H9 (cell line): ENCODE results near the gene ARSG. TPM values are rescaled to one million over a fixed set of nuclear protein-coding genes. Genes with fewer than 3 reads are reported as not detected.

Experiments used
- DNase-seq: peaks from one replicate; pipeline ENCODE4 v3.0.0-alpha.2; 2017
- H2AFZ ChIP-seq: one replicate; pipeline ENCODE4 v1.6.1; 2013; ENCODE audit warnings: mild to moderate bottlenecking, low read length, control low read depth, moderate library complexity
- H2AK5ac ChIP-seq: 2 replicates; pipeline ENCODE4 v1.6.1; 2013; ENCODE audit warnings: low read length, control low read depth, mixed read lengths; ENCODE audit not compliant: insufficient read length
- H2BK120ac ChIP-seq: one replicate; pipeline ENCODE4 v1.6.1; 2013; ENCODE audit warnings: low read depth, mild to moderate bottlenecking, low read length, control low read depth, inconsistent platforms; ENCODE audit not compliant: poor library complexity, severe bottlenecking
- H2BK12ac ChIP-seq: 2 replicates; pipeline ENCODE4 v1.6.1; 2013; ENCODE audit warnings: low read length, control low read depth, mixed read lengths, low read depth; ENCODE audit not compliant: insufficient read length
- H2BK15ac ChIP-seq: 2 replicates; pipeline ENCODE4 v1.6.1; 2013; ENCODE audit warnings: low read depth, low read length, control low read depth
- H2BK20ac ChIP-seq: one replicate; pipeline ENCODE4 v1.6.1; 2013; ENCODE audit warnings: low read depth, mild to moderate bottlenecking, low read length, control low read depth, inconsistent platforms; ENCODE audit not compliant: poor library complexity, severe bottlenecking
- H2BK5ac ChIP-seq: 2 replicates; pipeline ENCODE4 v1.6.1; 2013; ENCODE audit warnings: low read length, control low read depth, mixed read lengths; ENCODE audit not compliant: insufficient read length
- H3K14ac ChIP-seq: 2 replicates; pipeline ENCODE4 v1.6.1; 2013; ENCODE audit warnings: low read length, control low read depth; ENCODE audit not compliant: insufficient read depth
- H3K18ac ChIP-seq: 2 replicates; pipeline ENCODE4 v1.6.1; 2013; ENCODE audit warnings: low read depth, mild to moderate bottlenecking, mixed read lengths, low read length, control low read depth; ENCODE audit not compliant: insufficient read length
- H3K23ac ChIP-seq: 2 replicates; pipeline ENCODE4 v1.6.1; 2013; ENCODE audit warnings: low read length, control low read depth, mixed read lengths, low read depth; ENCODE audit not compliant: insufficient read length
- H3K23me2 ChIP-seq: 2 replicates; pipeline ENCODE4 v1.6.1; 2013; ENCODE audit warnings: low read depth, mild to moderate bottlenecking, mixed read lengths, low read length, control low read depth; ENCODE audit not compliant: insufficient read length, poor library complexity, severe bottlenecking
- H3K27ac ChIP-seq: 2 replicates; pipeline ENCODE4 v1.5.1; 2013; ENCODE audit warnings: low read length, control low read depth, mixed read lengths, low read depth; ENCODE audit not compliant: insufficient read length
- H3K27me3 ChIP-seq: 2 replicates; pipeline ENCODE4 v1.6.1; 2013; ENCODE audit warnings: low read length, control low read depth, inconsistent platforms; ENCODE audit not compliant: insufficient read depth
- H3K4ac ChIP-seq: 2 replicates; pipeline ENCODE4 v1.6.1; 2013; ENCODE audit warnings: low read depth, mild to moderate bottlenecking, control low read depth, inconsistent platforms, low read length, moderate library complexity
- H3K4me1 ChIP-seq: 2 replicates; pipeline ENCODE4 v1.6.1; 2013; ENCODE audit warnings: low read length, control low read depth, inconsistent platforms; ENCODE audit not compliant: insufficient read depth
- H3K4me2 ChIP-seq: 2 replicates; pipeline ENCODE4 v1.6.1; 2013; ENCODE audit warnings: low read length, control low read depth, mixed read lengths; ENCODE audit not compliant: insufficient read length, insufficient read depth
- H3K56ac ChIP-seq: 2 replicates; pipeline ENCODE4 v1.6.1; 2013; ENCODE audit warnings: low read depth, mild to moderate bottlenecking, mixed read lengths, low read length, control low read depth; ENCODE audit not compliant: insufficient read length
- H3K79me1 ChIP-seq: 2 replicates; pipeline ENCODE4 v1.6.1; 2013; ENCODE audit warnings: low read depth, mild to moderate bottlenecking, moderate library complexity, low read length, control low read depth, inconsistent platforms; ENCODE audit not compliant: insufficient read depth, poor library complexity, severe bottlenecking
- H3K79me2 ChIP-seq: 2 replicates; pipeline ENCODE4 v1.6.1; 2013; ENCODE audit warnings: low read length, control low read depth, inconsistent platforms; ENCODE audit not compliant: insufficient read depth
- H3K9ac ChIP-seq: 2 replicates; pipeline ENCODE4 v1.6.1; 2013; ENCODE audit warnings: low read length, control low read depth, mixed read lengths; ENCODE audit not compliant: insufficient read length; ENCODE audit errors: extremely low read depth
- H3K9me3 ChIP-seq: one replicate; pipeline ENCODE4 v1.6.1; 2013; ENCODE audit warnings: low read depth, low read length, inconsistent platforms; ENCODE audit not compliant: control insufficient read depth
- H3T11ph ChIP-seq: one replicate; pipeline ENCODE4 v1.6.1; 2013; ENCODE audit warnings: mild to moderate bottlenecking, low read length, control low read depth, inconsistent platforms
- H4K20me1 ChIP-seq: one replicate; pipeline ENCODE4 v1.6.1; 2013; ENCODE audit not compliant: control insufficient read depth, insufficient read length, insufficient read depth
- H4K5ac ChIP-seq: 2 replicates; pipeline ENCODE4 v1.6.1; 2013; ENCODE audit warnings: low read depth, mild to moderate bottlenecking, mixed read lengths, low read length, control low read depth; ENCODE audit not compliant: insufficient read length
- H4K8ac ChIP-seq: replicated peaks from 2 replicates; pipeline ENCODE4 v1.6.1; 2013; ENCODE audit warnings: low read length, control low read depth, mixed read lengths, low read depth; ENCODE audit not compliant: insufficient read length
- H4K91ac ChIP-seq: 2 replicates; pipeline ENCODE4 v1.6.1; 2013; ENCODE audit warnings: low read depth, mild to moderate bottlenecking, moderate library complexity, mixed read lengths, low read length, control low read depth; ENCODE audit not compliant: insufficient read length
- H3K27ac Mint-ChIP-seq, 3 experiments: 2 replicates in 2 of 3; 3 replicates in 1 of 3; pipeline ENCODE4 v1.8.0; 2020 to 2021; ENCODE audit warnings: mixed read lengths in 3 of 3, mild to moderate bottlenecking in 1 of 3, moderate library complexity in 1 of 3
- H3K27me3 Mint-ChIP-seq: 2 replicates; pipeline ENCODE4 v1.8.0; 2021; ENCODE audit warnings: low read depth, mild to moderate bottlenecking, moderate library complexity, mixed read lengths
- H3K36me3 Mint-ChIP-seq, 3 experiments: 2 replicates in 2 of 3; 3 replicates in 1 of 3; pipeline ENCODE4 v1.8.0; 2020 to 2021; ENCODE audit warnings: low read depth in 3 of 3, mixed read lengths in 3 of 3; ENCODE audit not compliant: insufficient read depth in 1 of 3
- H3K4me1 Mint-ChIP-seq, 2 experiments: 2 replicates each; pipeline ENCODE4 v1.8.0; 2020; ENCODE audit warnings: mixed read lengths in 2 of 2
- H3K4me3 Mint-ChIP-seq, 2 experiments: 2 replicates in 1 of 2; 3 replicates in 1 of 2; pipeline ENCODE4 v1.8.0; 2020 to 2021; ENCODE audit warnings: mild to moderate bottlenecking in 2 of 2, mixed read lengths in 2 of 2, moderate library complexity in 1 of 2
- H3K9me3 Mint-ChIP-seq, 2 experiments: 2 replicates in 1 of 2; 3 replicates in 1 of 2; pipeline ENCODE4 v1.8.0; 2020; ENCODE audit warnings: mild to moderate bottlenecking in 2 of 2, mixed read lengths in 2 of 2, moderate library complexity in 1 of 2
- CTCF ChIP-seq: fragments of 200-600 bp; sonication (generic); conservative IDR thresholded peaks from 3 replicates; pipeline ENCODE4 v1.8.0; 2021; ENCODE audit warnings: antibody characterized with exemption, mild to moderate bottlenecking
- WGBS: extraction: QIAGEN DNeasy Blood & Tissue Kit; methylation state at CpG from one replicate; pipeline ENCODE4 v1.1.7; 2013; ENCODE audit warnings: missing lambda C conversion rate, low lambda C conversion rate, mixed read lengths; ENCODE audit not compliant: insufficient read length; ENCODE audit errors: extremely low coverage; 5-methylcytosine and 5-hydroxymethylcytosine counted together
- total RNA-seq: library from RNA; stranded (reverse); gene quantifications from 2 replicates; pipeline ENCODE4 v1.2.1, GENCODE V29; 2021

Gene ARSG
- total RNA-seq, 1 experiment from 2014 or later = 3.6 TPM

GRCh38 chr17:68322630-68323029, 31.3 kb downstream of the ARSG start:
- no peak overlapping the region for H2AFZ ChIP-seq
- no peak overlapping the region for H2BK5ac ChIP-seq
- no peak overlapping the region for H3K18ac ChIP-seq
- H3K27me3 Mint-ChIP-seq = no peaks in the 10 kb centered on the region
- H4K20me1 ChIP-seq = no peaks in the 10 kb centered on the region
- H3K4me2 ChIP-seq = no peak overlapping the region
- H3K56ac ChIP-seq = no peak overlapping the region
- no peak overlapping the region for H3K27ac Mint-ChIP-seq
- H3K36me3 Mint-ChIP-seq = no peaks in the 10 kb centered on the region; a peak in 1 of 7 replicates
- no peaks in the 10 kb centered on the region for H3K79me1 ChIP-seq
- no peaks in the 10 kb centered on the region for H3K23me2 ChIP-seq
- no peak overlapping the region for H2BK12ac ChIP-seq
- H3K27ac ChIP-seq = no peak overlapping the region
- H3K9me3 ChIP-seq = no peaks in the 10 kb centered on the region
- H3K27me3 ChIP-seq = no peaks in the 10 kb centered on the region
- H3K14ac ChIP-seq = no peak overlapping the region
- no peak overlapping the region for H4K5ac ChIP-seq
- peaks cover 22 to 27% of the 10 kb centered on the region in 2 experiments for H3K4me1 Mint-ChIP-seq
- no CpG with 5 or more reads among the region's 3 CpGs for WGBS
- no peak overlapping the region for H2BK120ac ChIP-seq
- H2BK15ac ChIP-seq = no peak overlapping the region
- no peak for DNase-seq
- TF ChIP-seq CTCF = no peak
- H4K91ac ChIP-seq = no peak overlapping the region
- no peak overlapping the region for H4K8ac ChIP-seq
- H3K4ac ChIP-seq = no peak overlapping the region
- no peak overlapping the region for H2BK20ac ChIP-seq
- H3K23ac ChIP-seq = no peak overlapping the region
- no peak overlapping the region for H3K9ac ChIP-seq
- no peaks in the 10 kb centered on the region for H3K4me1 ChIP-seq
- no peak overlapping the region for H3T11ph ChIP-seq
- no peak overlapping the region for H2AK5ac ChIP-seq
- H3K4me3 Mint-ChIP-seq = no peak overlapping the region
- no peaks in the 10 kb centered on the region for H3K79me2 ChIP-seq
- peaks cover 0 to 2% of the 10 kb centered on the region in 2 experiments; a peak in 2 of 5 replicates for H3K9me3 Mint-ChIP-seq
